ENCODE measurements around the gene KLHL22. TPM values are rescaled to one million over a fixed set of nuclear protein-coding genes. Genes with fewer than 3 reads are reported as not detected.

KLHL22 gene
- total and polyA plus RNA-seq, 2 of the 13 experiments (the other 11 are each of a cell fraction or from before 2014, with no cell fraction given): 10.9 to 14.8 TPM

DNA sequence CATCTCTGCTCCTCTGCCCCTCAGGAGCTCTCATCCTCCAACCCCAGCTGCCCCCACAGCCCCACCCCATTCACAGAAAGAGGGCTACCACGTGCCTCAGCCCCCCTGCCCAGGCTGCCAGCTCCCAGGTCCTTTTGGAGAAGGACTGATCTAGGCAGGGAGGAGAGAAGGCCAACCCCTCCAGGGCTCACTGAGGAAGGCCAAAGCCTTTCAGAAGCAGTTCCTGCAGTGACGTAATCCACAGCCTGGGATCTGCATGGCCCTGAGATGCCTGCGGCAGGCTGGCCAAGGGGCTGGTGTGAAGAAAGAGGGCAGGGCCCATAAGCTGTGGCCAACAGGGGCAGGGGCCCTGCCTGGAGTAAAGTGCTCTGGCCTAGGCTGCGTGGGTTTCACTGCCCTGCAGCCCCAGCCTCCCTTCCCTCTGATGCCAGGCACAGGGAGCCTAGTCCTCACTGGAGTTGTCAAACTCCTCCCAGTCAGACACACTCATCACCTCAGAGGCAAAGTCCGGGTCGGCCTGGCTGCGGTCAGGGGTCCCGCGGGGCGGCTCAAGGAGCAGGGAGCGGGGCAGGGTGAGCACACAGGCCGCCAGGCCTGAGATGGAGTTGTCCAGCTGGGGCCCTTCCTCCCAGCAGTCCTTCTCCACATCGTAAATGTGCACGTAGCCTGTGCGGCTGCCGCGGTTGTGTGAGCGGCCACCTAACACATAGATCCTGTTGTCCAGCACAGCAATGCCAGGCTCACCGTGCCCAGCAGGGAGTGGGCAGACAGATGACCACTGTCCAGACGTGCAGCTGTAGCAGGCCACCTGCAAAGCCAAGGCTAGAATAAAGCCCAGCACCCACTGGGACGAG, 53.7 kb downstream of the KLHL22 start (continued):
- TF ChIP-seq ZNF883 (CRISPR knock-in tag; IDR thresholded peaks at IDR 0.05; ENCODE audit: not compliant biosample characterization) (no peak), ZNF263 (CRISPR knock-in tag; IDR thresholded peaks at IDR 0.05) (peak; percentile 55; the same call in 1 of the 2 replicates), MATR3 (CRISPR knock-in tag; IDR thresholded peaks at IDR 0.05) (no peak), CEBPB (IDR thresholded peaks at IDR 0.05; ENCODE audit: borderline replicate concordance, low read depth, low read length) (0 out of 2 replicates have a peak, but pooled peaks have one; percentile 33), NFKB2 (CRISPR knock-in tag; IDR thresholded peaks at IDR 0.05; ENCODE audit: borderline replicate concordance) (no peak), CHD4 (IDR thresholded peaks at IDR 0.05; ENCODE audit: borderline replicate concordance, low read length) (no peak), UBTF (CRISPR knock-in tag; IDR thresholded peaks at IDR 0.05) (0 out of 2 replicates have a peak, but pooled peaks have one; percentile 31), MTF2 (CRISPR knock-in tag; IDR thresholded peaks at IDR 0.05; ENCODE audit: borderline replicate concordance) (no peak), MTA1 (CRISPR knock-in tag; IDR thresholded peaks at IDR 0.05; ENCODE audit: borderline replicate concordance) (peak; percentile 34; the same call in 1 of the 2 replicates), AGO2 (optimal IDR thresholded peaks at IDR 0.05; ENCODE audit: low read depth, low read length) (peak; percentile 17), PHB2 (IDR thresholded peaks at IDR 0.05; ENCODE audit: partially characterized antibody) (no peak)

Measured in HepG2 (cell line).